GM13976 (cell line): ENCODE results near the gene VARS2.
"Not testable (repeated sequence)": the region's sequence is repeated elsewhere in the genome, so short reads cannot be mapped to it uniquely, and the experiment has no call there.

Experiments
- DNase-seq: peaks from one replicate; pipeline ENCODE4 v3.0.0; 2012; ENCODE audit warnings: low spot score
- in situ Hi-C: fragments of 300-500 bp; cut with MboI; formaldehyde crosslinking; loops from one replicate; pipeline ENCODE4 v1.12.0; 2022; ENCODE audit warnings: low sequenced_read_pairs, mixed read lengths, inconsistent platforms; ENCODE audit not compliant: unreplicated experiment
- TF ChIP-seq, protein P1 (sequence below): IDR thresholded peaks from 2 replicates; pipeline ENCODE4 v1.5.1; 2012; ENCODE audit warnings: borderline replicate concordance, mild to moderate bottlenecking; ENCODE audit not compliant: insufficient read depth; ENCODE audit errors: extremely low read depth, missing control alignments, control extremely low read depth

VARS2 gene

DNA sequence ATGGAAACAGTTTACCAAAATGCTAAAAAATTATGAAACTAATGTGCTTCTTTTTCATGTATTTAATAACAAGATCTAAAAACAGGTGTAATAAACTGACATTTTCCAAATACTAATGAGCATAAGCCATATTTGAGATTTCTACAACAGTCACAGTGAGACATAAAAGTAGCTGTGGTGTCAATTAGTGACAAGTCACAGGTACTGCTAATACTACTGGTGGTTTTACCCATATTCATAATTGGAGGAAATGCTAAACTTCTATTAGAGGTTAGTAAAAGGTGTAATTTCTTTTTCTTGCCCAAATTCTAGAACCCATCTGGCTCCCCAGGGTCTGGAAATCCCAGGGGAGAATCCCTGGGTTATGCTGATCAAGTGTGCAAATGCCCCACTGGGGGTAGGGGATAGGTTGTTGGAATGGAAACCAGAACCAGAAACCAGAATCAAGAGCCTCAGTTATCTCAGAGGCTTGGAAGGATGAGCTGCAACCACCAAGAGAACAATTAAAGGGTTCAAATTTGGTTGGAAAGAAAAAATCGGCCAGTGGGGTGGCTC is 13.1 kb upstream of the VARS2 start:
- in situ Hi-C loops: no loop called here
- TF ChIP-seq, protein P1, sequence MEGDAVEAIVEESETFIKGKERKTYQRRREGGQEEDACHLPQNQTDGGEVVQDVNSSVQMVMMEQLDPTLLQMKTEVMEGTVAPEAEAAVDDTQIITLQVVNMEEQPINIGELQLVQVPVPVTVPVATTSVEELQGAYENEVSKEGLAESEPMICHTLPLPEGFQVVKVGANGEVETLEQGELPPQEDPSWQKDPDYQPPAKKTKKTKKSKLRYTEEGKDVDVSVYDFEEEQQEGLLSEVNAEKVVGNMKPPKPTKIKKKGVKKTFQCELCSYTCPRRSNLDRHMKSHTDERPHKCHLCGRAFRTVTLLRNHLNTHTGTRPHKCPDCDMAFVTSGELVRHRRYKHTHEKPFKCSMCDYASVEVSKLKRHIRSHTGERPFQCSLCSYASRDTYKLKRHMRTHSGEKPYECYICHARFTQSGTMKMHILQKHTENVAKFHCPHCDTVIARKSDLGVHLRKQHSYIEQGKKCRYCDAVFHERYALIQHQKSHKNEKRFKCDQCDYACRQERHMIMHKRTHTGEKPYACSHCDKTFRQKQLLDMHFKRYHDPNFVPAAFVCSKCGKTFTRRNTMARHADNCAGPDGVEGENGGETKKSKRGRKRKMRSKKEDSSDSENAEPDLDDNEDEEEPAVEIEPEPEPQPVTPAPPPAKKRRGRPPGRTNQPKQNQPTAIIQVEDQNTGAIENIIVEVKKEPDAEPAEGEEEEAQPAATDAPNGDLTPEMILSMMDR: no peak
- no peak for DNase-seq

DNA sequence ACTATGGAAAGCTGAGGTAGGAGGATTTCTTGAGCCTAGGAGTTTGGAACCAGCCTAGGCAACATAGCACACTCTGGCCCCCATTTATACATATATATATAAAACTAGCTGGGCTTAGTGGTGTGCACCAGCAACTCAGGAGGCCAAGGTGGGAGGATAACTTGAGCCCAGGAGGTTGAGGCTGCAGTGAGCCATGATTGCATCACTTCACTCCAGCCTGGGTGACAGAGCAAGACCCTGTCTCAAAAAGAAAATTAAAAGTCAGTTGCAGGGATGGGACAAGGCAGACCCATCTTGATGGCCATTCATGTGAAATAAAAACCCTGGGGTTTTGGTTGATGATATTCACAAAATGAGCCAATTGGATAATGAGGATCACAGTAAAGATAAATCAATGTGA is 12.6 kb upstream of the VARS2 start:
- TF ChIP-seq, protein P1: no peak
- DNase-seq: no peak
- in situ Hi-C loops: no loop called here

DNA sequence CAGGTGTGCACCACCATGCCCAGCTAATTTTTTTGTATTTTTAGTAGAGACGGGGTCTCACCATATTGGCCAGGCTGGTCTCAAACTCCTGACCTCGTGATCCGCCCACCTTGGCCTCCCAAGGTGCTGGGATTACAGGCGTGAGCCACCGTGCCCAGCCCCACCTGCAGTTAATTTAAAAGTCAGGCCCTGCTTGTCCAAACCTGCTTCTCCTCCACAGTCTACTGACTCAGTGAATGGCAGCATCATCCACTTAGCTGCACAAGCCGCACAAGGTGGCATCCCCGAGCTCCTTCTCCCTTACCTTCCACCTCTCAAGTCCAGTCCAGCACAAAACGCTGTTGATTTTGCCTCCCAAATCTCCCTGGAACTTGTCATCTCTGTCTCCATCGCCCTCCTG is 11.8 kb upstream of the VARS2 start:
- in situ Hi-C loops, DNase-seq: not testable (repeated sequence)

DNA sequence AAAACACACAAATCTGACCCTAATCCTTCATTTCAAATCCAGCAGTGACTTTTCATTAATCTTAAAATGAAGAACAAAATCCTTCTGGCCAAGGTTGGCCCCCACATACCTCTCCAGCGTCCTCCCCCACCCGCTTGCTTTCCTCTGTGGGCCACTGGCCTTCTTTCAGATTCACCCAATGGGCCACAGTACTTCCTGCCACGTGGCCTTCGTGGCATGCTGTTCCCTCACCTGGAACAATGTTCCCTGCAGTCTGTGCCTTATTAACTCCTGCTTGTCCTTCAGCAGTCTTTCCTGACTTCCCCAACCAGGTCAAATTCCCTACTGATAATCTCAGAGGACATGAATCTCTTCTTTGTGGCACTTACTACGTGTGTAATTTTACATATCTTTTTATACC is 11.3 kb upstream of the VARS2 start:
- in situ Hi-C loops: no loop called here
- TF ChIP-seq, protein P1: no peak
- DNase-seq: no peak

DNA sequence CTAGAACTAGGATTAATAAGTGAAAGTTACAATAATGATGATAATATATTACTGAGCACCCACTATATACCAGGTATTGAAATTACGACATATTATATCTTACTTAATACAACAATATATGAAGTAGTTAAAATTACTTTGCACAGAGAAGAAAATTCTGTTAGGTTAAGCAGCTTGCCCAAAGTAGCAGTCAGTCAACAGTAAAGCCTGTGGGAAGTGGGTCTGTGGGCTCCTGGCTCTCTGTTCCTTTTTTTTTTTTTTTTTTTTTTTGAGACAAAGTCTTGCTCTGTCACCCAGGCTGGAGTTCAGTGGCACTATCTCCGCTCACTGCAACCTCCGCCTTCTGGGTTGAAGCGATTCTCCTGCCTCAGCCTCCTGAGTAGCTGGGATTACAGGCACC is 10.8 kb upstream of the VARS2 start:
- DNase-seq: no peak
- TF ChIP-seq, protein P1: no peak
- in situ Hi-C loops: no loop called here

DNA sequence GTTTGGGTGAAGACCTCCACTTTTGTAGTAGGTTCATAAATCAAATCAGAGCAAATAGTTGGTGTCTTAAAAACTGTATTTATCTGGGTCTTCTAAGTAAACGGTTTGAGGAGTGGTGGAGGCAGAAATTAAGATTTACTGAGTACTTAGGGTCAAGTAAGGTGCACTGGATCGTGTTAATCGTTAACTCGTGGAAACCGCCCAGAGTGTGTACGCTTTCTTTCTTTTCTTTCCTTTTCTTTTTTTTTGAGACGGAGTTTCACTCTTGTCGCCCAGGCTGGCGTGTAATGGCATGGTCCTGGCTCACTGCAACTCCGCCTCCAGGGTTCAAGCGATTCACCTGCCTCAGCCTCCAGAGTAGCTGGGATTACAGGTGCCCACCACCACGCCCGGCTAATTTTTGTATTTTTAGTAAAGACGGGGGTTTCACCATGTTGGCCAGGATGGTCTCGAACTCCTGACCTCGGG is 6.7 kb upstream of the VARS2 start:
- in situ Hi-C loops, DNase-seq: not testable (repeated sequence)

DNA sequence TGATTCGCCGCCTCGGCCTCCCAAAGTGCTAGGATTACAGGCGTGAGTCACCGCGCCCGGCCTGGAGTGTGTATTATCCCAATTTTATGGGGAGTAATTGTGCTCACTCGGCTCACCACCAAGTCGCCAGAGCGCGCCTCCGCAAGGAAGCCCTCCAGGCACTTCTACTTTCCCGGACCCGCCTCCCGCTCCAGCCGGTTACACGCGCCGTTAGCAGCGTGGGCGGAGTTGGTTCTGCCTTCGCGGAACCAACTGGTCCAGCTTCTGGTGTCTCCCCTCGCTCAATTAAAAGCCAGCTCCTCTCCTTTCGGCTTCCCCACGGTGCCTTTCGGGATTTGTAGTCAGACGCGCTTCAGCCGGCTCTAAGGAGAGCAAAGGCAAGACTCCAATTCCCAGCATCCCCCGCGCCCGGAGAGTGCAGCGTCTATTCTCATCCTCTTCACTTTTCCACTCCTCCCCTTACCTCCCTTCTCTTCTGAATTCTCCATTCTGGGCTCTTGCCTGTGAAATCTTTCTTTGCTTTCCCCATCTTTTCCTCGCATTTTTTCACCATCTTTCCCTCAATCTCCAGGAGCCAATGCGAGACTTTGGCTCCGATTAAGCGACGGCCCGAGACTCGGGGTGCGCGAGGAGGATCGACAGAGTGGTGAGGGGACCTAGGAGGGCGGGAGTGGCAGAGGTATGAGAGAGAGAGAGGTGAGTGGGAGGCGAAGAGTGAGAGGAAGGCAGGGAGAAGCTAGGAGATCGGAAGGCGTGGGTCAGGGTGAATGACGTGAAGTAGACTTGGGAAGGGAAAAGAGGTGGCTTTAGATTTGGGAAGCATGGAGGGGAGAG is 6.1 kb upstream of the VARS2 start, which contains the start of gene GTF2H4:
Gene GTF2H4, plus strand, starts transcription at position 450 of the 834 bp plus-strand sequence.
- TF ChIP-seq, protein P1: no peak
- in situ Hi-C loops: no loop called here
- DNase-seq: peak; percentile 94
